ENCODE measurements around the gene USP53.
"Not testable (repeated sequence)": the region's sequence is repeated elsewhere in the genome, so short reads cannot be mapped to it uniquely, and the experiment has no call there.

The USP53 gene

GRCh38 chr4:119279945-119280344 is 67.4 kb downstream of the USP53 start:
- not testable (repeated sequence) for DNase-seq

- DNase-seq, result no peak
These were observed 68.9 kb downstream of the USP53 start for GRCh38 chr4:119281393-119281792.

- DNase-seq, result no peak
These were observed 72.6 kb downstream of the USP53 start for GRCh38 chr4:119284876-119285780.

- peak; percentile 84 for DNase-seq
These were observed 74.0 kb downstream of the USP53 start for GRCh38 chr4:119286377-119287002.

GRCh38 chr4:119289313-119289712 is 76.8 kb downstream of the USP53 start:
- DNase-seq, result no peak

- DNase-seq, result no peak
These were observed 78.1 kb downstream of the USP53 start for GRCh38 chr4:119290598-119290997.

GRCh38 chr4:119296356-119296755 is 83.8 kb downstream of the USP53 start:
- DNase-seq, result no peak

- DNase-seq, result no peak
These were observed 85.3 kb downstream of the USP53 start for GRCh38 chr4:119297795-119298194.

- DNase-seq, result no peak
These were observed 86.8 kb downstream of the USP53 start for GRCh38 chr4:119299260-119299671.

GRCh38 chr4:119299741-119300100 is 87.2 kb downstream of the USP53 start:
- DNase-seq, result no peak

GRCh38 chr4:119300101-119300978 is 87.8 kb downstream of the USP53 start:
- peak; percentile 92 for DNase-seq

GRCh38 chr4:119302073-119302832 is 89.7 kb downstream of the USP53 start:
- DNase-seq, result no peak

GRCh38 chr4:119303587-119304305 is 91.2 kb downstream of the USP53 start:
- DNase-seq, result no peak

GRCh38 chr4:119304431-119304830 is 91.9 kb downstream of the USP53 start:
- no peak for DNase-seq

GRCh38 chr4:119307606-119308005 is 95.1 kb downstream of the USP53 start:
- DNase-seq, result no peak

- DNase-seq, result no peak
These were observed 98.3 kb downstream of the USP53 start for GRCh38 chr4:119310826-119311225.

- no peak for DNase-seq
These were observed 100.7 kb downstream of the USP53 start for GRCh38 chr4:119313237-119313636.

GRCh38 chr4:119314356-119314755 is 101.8 kb downstream of the USP53 start:
- DNase-seq, result peak; percentile 63

- peak; percentile 29 for DNase-seq
These were observed 102.5 kb downstream of the USP53 start for GRCh38 chr4:119315036-119315435.

- peak; percentile 43 for DNase-seq
These were observed 105.5 kb downstream of the USP53 start for GRCh38 chr4:119317990-119318389.

GRCh38 chr4:119321921-119322687 is 109.6 kb downstream of the USP53 start, which contains the start of gene FABP2:
Gene FABP2 (minus strand): TSS chr4:119322138. CDS start chr4:119322102, 36 bp downstream.
- DNase-seq, result no peak

Measured in fibroblast of upper back skin (primary cell).